ENCODE measurements around the gene CA11.

DNA sequence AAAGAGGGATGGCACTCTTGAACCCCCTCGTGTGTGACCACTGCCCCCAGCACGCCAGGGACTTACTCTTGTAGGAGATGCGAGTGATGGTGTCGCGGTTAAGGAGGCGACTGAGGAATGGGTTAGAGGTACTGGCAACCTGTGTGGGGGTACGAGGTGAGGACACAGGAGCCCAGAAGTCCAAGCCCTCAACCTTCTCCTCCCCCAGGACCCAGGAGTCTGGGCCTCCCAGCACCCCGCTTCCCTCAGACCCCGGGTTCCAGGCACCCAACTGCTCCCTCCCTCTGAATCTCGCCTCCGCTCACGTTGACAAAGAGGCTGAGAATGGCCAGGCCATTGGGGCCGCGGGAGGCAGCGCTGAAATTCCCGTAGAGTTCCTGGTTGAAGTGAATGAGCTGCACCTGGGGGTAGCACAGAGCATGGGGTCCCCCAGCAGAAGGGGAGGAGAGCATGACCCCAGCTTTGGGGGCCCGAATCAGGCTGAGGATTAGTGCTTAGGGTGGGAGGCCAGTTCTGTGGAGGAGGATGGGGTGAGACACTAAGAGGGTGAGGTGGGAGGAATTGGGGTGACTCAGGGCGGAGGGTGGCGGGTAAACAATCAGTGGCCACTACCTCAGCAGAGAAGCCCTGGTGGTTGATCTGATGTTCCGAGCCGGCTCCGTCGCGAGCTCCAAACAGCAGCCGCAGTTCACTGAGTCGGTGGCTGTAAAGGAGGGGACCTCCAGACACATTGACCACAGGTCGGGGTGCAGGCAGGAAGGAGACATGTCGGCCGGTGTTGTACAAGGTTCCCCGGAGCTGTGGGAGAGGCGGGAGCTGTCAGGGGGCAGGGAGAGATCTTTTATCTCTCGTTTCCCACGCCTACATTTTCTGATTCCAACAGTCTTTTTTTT lies 6.3 kb downstream of the CA11 start:
- TF ChIP-seq, protein P1, sequence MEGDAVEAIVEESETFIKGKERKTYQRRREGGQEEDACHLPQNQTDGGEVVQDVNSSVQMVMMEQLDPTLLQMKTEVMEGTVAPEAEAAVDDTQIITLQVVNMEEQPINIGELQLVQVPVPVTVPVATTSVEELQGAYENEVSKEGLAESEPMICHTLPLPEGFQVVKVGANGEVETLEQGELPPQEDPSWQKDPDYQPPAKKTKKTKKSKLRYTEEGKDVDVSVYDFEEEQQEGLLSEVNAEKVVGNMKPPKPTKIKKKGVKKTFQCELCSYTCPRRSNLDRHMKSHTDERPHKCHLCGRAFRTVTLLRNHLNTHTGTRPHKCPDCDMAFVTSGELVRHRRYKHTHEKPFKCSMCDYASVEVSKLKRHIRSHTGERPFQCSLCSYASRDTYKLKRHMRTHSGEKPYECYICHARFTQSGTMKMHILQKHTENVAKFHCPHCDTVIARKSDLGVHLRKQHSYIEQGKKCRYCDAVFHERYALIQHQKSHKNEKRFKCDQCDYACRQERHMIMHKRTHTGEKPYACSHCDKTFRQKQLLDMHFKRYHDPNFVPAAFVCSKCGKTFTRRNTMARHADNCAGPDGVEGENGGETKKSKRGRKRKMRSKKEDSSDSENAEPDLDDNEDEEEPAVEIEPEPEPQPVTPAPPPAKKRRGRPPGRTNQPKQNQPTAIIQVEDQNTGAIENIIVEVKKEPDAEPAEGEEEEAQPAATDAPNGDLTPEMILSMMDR (IDR thresholded peaks at IDR 0.05; ENCODE audit: insufficient read depth, low read depth, low read length) = no peak
- no peak for TF ChIP-seq EZH2 (IDR thresholded peaks at IDR 0.05; ENCODE audit: insufficient read depth, low read length)
